Thymus (tissue), 11 donors: ENCODE data around the gene PTPN7. TPM values are rescaled to one million over a fixed set of nuclear protein-coding genes. Genes with fewer than 3 reads are reported as not detected.

Experiments used
- DNase-seq, 9 donors: peaks; one replicate each; pipeline ENCODE4 v3.0.0-alpha.2; 2013; ENCODE audit warnings: low spot score in 9 of 9, low read depth in 6 of 9, missing footprints in 1 of 9
- H3K27ac ChIP-seq, 2 donors: one replicate each; pipeline ENCODE4 v1.5.1; 2013; ENCODE audit warnings: control low read depth in 1 of 2, low read depth in 1 of 2, low read length in 1 of 2, mild to moderate bottlenecking in 1 of 2, moderate library complexity in 1 of 2
- H3K27me3 ChIP-seq, 2 donors: one replicate each; pipeline ENCODE4 v1.5.1; 2013; ENCODE audit warnings: low read length in 1 of 2; ENCODE audit not compliant: control insufficient read depth in 2 of 2, insufficient read depth in 1 of 2
- H3K36me3 ChIP-seq, 2 donors: one replicate each; pipeline ENCODE4 v1.5.1; 2013; ENCODE audit warnings: low read length in 1 of 2, mild to moderate bottlenecking in 1 of 2, moderate library complexity in 1 of 2; ENCODE audit not compliant: control insufficient read depth in 2 of 2, insufficient read depth in 2 of 2
- H3K4me1 ChIP-seq, 2 donors: one replicate each; pipeline ENCODE4 v1.5.1; 2013; ENCODE audit warnings: low read length in 2 of 2; ENCODE audit not compliant: control insufficient read depth in 2 of 2, insufficient read depth in 2 of 2
- H3K4me3 ChIP-seq, 2 donors: one replicate each; pipeline ENCODE4 v1.5.1; 2013; ENCODE audit warnings: low read length in 2 of 2, control low read depth in 1 of 2, mild to moderate bottlenecking in 1 of 2
- H3K9me3 ChIP-seq, 2 donors: one replicate each; pipeline ENCODE4 v1.5.1; 2013; ENCODE audit warnings: low read length in 1 of 2, mild to moderate bottlenecking in 1 of 2; ENCODE audit not compliant: control insufficient read depth in 2 of 2, insufficient read depth in 1 of 2
- WGBS: extraction: QIAGEN DNeasy Blood & Tissue Kit; methylation state at CpG from one replicate; pipeline ENCODE4 v1.1.7; 2013; 5-methylcytosine and 5-hydroxymethylcytosine counted together
- polyA plus RNA-seq: library from polyadenylated mRNA; stranded (reverse); fragments of 200-250 nt; gene quantifications from one replicate; pipeline ENCODE4 v1.2.3, GENCODE V29; 2013
- total RNA-seq: library from RNA; stranded (reverse); fragments of 120-200 nt; gene quantifications from one replicate; pipeline ENCODE4 v1.2.4, GENCODE V29; 2013
- donor health status: healthy.

Gene PTPN7
- total and polyA plus RNA-seq, 2 donors = 75.2 to 114 TPM

GRCh38 chr1:202124142-202124541 is 36.3 kb downstream of the PTPN7 start:
- H3K36me3 ChIP-seq = no peaks in the 10 kb centered on the region
- H3K27me3 ChIP-seq = peaks cover 0 to 12% of the 10 kb centered on the region in 2 donors
- H3K9me3 ChIP-seq = peaks cover 0 to 4% of the 10 kb centered on the region in 2 donors
- 95% methylated on average over 7 of the region's 7 CpGs for WGBS
- DNase-seq = no peak
- no peaks in the 10 kb centered on the region for H3K4me1 ChIP-seq
- no peak overlapping the region for H3K4me3 ChIP-seq
- H3K27ac ChIP-seq = no peak overlapping the region

DNA sequence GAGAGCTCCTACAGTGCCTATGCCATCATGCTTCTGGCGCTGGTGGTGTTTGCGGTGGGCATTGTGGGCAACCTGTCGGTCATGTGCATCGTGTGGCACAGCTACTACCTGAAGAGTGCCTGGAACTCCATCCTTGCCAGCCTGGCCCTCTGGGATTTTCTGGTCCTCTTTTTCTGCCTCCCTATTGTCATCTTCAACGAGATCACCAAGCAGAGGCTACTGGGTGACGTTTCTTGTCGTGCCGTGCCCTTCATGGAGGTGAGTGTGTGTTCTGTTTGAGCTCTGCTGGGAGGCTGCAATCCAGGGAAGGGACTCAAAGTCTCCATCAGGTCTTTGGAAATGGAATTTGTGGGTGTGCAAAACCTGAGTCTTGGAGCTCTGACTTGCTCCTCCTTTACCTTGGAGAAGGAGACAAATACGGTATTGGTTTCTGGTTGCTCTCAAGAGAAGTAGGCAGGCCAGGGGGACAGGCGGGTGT is 37.0 kb downstream of the PTPN7 start:
- H3K27ac ChIP-seq = no peak overlapping the region
- no peak for DNase-seq
- no peaks in the 10 kb centered on the region for H3K36me3 ChIP-seq
- H3K4me1 ChIP-seq = no peaks in the 10 kb centered on the region
- peaks cover 0 to 4% of the 10 kb centered on the region in 2 donors for H3K9me3 ChIP-seq
- 96% methylated on average over 10 of the region's 10 CpGs for WGBS
- peaks cover 0 to 12% of the 10 kb centered on the region in 2 donors for H3K27me3 ChIP-seq
- H3K4me3 ChIP-seq = no peak overlapping the region

- Histone ChIP-seq H3K4me3 (no peak within 1 kb of the TSS), H3K4me1 (no peaks in the 10 kb centered on the region), H3K36me3 (no peaks in the 10 kb centered on the region), H3K27ac (no peak within 1 kb of the TSS), H3K27me3 (peaks cover 0 to 12% of the 10 kb centered on the region in 2 donors), H3K9me3 (peaks cover 0 to 3% of the 10 kb centered on the region in 2 donors)
- 95% methylated on average over 19 of the region's 19 CpGs for WGBS
- no peak for DNase-seq
Observed at GRCh38 chr1:202122639-202123335, 37.6 kb downstream of the PTPN7 start, which contains the start of gene GPR37L1. Gene GPR37L1 (plus strand): TSS chr1:202122917. CDS start chr1:202122964, 47 bp downstream.

DNA sequence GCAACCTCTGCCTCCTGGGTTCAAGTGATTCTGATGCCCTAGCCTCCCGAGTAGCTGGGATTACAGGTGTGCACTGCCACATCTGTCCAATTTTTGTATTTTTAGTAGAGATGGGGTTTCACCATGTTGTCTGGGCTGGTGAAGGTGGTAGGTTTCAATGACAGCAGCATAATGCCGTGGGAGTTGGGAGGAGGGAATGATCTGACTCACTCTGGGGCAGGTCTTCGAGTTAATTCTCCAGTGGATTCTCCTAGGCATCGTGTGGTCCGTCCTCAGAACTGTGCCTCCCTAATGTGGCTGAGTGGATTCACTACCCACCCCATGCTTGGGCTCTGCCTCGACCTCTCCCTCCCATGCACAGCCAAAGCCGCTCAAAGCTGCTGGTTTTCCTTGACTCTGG is 39.4 kb downstream of the PTPN7 start:
- H3K9me3 ChIP-seq = no peaks in the 10 kb centered on the region
- H3K4me3 ChIP-seq = no peak overlapping the region
- H3K4me1 ChIP-seq = no peaks in the 10 kb centered on the region
- no peaks in the 10 kb centered on the region for H3K36me3 ChIP-seq
- 90% methylated on average over 7 of the region's 7 CpGs for WGBS
- no peak overlapping the region for H3K27ac ChIP-seq
- no peak for DNase-seq
- peaks cover 0 to 8% of the 10 kb centered on the region in 2 donors for H3K27me3 ChIP-seq

GRCh38 chr1:202117898-202118371 is 42.5 kb downstream of the PTPN7 start:
- Histone ChIP-seq H3K27me3 (peaks cover 0 to 7% of the 10 kb centered on the region in 2 donors), H3K4me1 (peaks cover 0 to 3% of the 10 kb centered on the region in 2 donors), H3K36me3 (no peaks in the 10 kb centered on the region), H3K27ac (no peak overlapping the region), H3K9me3 (no peaks in the 10 kb centered on the region), H3K4me3 (no peak overlapping the region)
- no peak for DNase-seq
- WGBS = 92% methylated on average over 10 of the region's 10 CpGs

DNA sequence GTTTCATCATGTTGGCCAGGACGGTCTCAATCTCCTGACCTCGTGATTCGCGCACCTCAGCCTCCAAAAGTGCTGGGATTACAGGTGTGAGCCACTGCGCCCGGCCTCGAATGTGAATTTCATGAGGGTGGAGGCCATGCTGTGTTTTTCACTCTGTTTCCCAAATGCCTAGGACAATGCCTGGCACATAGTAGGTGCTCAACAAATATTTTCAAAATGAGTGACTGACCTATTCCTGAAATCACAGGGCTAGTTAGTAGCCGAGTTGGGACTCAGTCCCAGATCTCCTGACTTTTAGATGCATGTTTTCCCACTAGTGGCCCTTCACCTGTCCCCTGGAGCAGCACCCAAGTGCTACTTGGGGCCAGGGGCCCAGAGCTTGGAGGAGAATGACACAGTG is 44.1 kb downstream of the PTPN7 start:
- peaks cover 0 to 6% of the 10 kb centered on the region in 2 donors for H3K27me3 ChIP-seq
- no peak overlapping the region for H3K4me3 ChIP-seq
- no peak for DNase-seq
- H3K4me1 ChIP-seq = peaks cover 0 to 3% of the 10 kb centered on the region in 2 donors
- WGBS = 98% methylated on average over 8 of the region's 8 CpGs
- no peaks in the 10 kb centered on the region for H3K9me3 ChIP-seq
- no peak overlapping the region for H3K27ac ChIP-seq
- H3K36me3 ChIP-seq = no peaks in the 10 kb centered on the region

GRCh38 chr1:202113690-202114300 is 46.6 kb downstream of the PTPN7 start:
- no peak for DNase-seq
- H3K9me3 ChIP-seq = no peaks in the 10 kb centered on the region
- H3K36me3 ChIP-seq = no peaks in the 10 kb centered on the region
- 86% methylated on average over 2 of the region's 2 CpGs for WGBS
- peaks cover 0 to 2% of the 10 kb centered on the region in 2 donors for H3K27me3 ChIP-seq
- no peak overlapping the region for H3K27ac ChIP-seq
- H3K4me3 ChIP-seq = no peak overlapping the region
- H3K4me1 ChIP-seq = peaks cover 0 to 3% of the 10 kb centered on the region in 2 donors

GRCh38 chr1:202112859-202113689 is 47.3 kb downstream of the PTPN7 start:
- Histone ChIP-seq H3K27me3 (peaks cover 0 to 2% of the 10 kb centered on the region in 2 donors), H3K4me1 (peaks cover 0 to 3% of the 10 kb centered on the region in 2 donors), H3K36me3 (no peaks in the 10 kb centered on the region), H3K4me3 (no peak overlapping the region), H3K27ac (no peak overlapping the region), H3K9me3 (no peaks in the 10 kb centered on the region)
- no peak for DNase-seq
- WGBS = 69% methylated on average over 5 of the region's 5 CpGs
